ENCODE measurements around the gene NR2C2AP.

DNA sequence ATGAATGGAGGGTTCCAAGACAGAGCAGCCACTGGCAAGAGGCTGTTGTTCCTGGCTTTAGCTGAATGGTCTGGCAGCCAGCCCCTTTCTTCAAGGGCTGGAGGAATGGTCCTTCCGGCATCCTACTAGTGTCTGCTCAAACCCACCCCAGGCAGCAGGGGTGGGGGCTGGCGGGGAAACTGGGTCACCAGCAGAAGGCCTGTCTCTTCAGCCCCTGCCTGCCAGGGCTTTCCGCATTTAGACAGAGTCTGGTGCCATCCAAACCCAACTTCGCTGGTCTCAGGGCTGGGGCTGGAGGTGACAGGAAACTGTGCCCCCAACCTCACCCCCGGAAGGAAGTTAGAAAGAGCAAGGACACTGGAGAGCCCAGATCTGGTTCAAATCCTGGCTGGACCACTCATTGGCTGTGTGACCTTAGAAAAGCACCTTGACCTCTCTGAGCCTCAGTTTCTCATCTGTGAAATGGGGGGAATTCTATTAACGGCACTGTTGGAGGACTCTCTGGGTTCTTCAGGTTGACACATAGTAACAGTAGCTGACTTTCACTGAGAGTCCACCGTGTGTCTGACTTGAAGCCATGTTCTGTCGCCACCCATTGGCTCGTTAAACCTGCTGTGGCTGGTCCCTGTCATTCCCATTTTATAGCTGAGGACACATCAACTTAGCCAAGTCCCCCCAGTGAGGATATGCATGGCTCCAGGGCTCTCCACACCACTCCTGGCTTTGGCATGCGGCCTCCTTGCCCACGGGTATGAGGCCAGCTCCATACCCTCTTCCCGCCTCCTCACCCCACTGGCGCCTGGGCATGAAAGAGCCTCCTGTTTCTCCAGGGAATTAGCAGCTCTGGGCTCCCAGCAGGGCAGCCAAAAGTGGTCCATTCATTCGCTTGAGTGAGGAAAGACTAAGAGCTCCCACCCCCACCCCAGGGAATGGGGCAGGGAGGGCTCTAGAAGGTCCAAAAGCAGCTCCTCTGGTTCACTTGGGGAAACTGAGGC, 2.5 kb upstream of the NR2C2AP start:
- TF ChIP-seq, protein P1, sequence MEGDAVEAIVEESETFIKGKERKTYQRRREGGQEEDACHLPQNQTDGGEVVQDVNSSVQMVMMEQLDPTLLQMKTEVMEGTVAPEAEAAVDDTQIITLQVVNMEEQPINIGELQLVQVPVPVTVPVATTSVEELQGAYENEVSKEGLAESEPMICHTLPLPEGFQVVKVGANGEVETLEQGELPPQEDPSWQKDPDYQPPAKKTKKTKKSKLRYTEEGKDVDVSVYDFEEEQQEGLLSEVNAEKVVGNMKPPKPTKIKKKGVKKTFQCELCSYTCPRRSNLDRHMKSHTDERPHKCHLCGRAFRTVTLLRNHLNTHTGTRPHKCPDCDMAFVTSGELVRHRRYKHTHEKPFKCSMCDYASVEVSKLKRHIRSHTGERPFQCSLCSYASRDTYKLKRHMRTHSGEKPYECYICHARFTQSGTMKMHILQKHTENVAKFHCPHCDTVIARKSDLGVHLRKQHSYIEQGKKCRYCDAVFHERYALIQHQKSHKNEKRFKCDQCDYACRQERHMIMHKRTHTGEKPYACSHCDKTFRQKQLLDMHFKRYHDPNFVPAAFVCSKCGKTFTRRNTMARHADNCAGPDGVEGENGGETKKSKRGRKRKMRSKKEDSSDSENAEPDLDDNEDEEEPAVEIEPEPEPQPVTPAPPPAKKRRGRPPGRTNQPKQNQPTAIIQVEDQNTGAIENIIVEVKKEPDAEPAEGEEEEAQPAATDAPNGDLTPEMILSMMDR (IDR thresholded peaks at IDR 0.05; ENCODE audit: insufficient read depth, low read length, poor library complexity, severe bottlenecking): no peak
- TF ChIP-seq EZH2phosphoT487 (conservative IDR thresholded peaks at IDR 0.05; ENCODE audit: low read length): no peak

Data from SU-DHL-6 (cell line).